ENCODE measurements around the gene STKLD1.

GRCh38 chr9:133382507-133383141 lies 6.5 kb downstream of the STKLD1 start:
- TF ChIP-seq CTCF (conservative IDR thresholded peaks at IDR 0.05; ENCODE audit: low read length) (no peak), EZH2phosphoT487 (IDR thresholded peaks at IDR 0.05; ENCODE audit: borderline replicate concordance) (no peak)

Measured in Loucy (cell line).